Measurements from ENCODE around the gene FAM117B. TPM values are rescaled to one million over a fixed set of nuclear protein-coding genes. Genes with fewer than 3 reads are reported as not detected.

FAM117B gene
- polyA plus RNA-seq (2013, experiment 1 of 2): 12.3 TPM
- polyA plus RNA-seq (2013, experiment 2 of 2): 12.1 TPM

DNA sequence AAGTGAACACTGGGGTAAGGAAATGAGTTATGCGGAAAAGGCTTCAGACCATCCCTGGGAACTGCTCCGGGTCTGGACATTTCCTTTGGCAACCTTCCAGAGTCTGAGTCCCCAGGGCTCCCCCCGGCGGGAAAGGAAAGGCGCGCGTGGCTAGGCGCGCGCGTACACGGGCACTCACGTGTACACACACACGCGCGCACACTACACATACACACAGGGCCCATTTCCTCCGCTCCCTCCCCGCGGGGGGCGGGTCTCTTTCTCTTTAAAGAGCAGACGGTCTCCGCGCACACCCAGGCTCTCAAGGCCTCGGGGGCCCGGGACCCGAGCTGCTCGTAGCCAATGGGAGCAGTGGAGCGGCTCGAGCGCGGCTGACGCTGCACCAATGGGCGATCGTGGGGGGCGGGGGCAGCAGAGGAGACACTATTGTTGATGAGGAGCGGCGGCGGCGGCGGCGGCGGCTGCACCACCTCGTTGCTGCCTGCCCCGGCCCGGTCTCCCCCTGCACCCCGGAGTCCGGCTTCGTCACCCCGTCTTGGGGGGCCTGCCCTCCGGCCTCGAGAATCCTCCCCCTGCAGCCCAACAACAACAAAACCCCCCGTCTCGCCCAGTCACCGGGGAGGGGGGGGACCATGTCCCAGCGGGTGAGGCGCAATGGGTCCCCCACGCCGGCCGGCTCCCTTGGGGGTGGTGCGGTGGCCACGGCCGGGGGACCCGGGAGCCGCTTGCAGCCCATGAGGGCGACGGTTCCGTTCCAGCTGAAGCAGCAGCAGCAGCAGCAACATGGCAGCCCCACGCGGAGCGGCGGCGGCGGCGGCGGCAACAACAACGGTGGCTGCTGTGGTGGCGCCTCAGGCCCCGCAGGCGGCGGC, at the start of gene FAM117B:
Gene FAM117B (plus strand): TSS at position 414 of the 872 bp plus-strand sequence. CDS start 219 bp downstream, at position 633.
- H3K36me3 ChIP-seq (ENCODE audit: insufficient read depth, low read length): no peaks in the 10 kb centered on the region
- H3K27ac ChIP-seq (ENCODE audit: low read depth, low read length): peak within 1 kb of the TSS; percentile 99
- H3K9me3 ChIP-seq (ENCODE audit: insufficient read depth, low read depth, low read length): no peaks in the 10 kb centered on the region
- peak within 1 kb of the TSS; percentile 81 for H3K4me3 ChIP-seq (ENCODE audit: low read length)
- H3K9ac ChIP-seq (ENCODE audit: low read depth, low read length): peak within 1 kb of the TSS; percentile 98
- peaks cover 9% of the 10 kb centered on the region; the same call in 1 of the 2 replicates for H3K4me1 ChIP-seq (ENCODE audit: insufficient read depth, low read length)
- under 1% methylated on average over 79 of the region's 80 CpGs for WGBS
- H3K27me3 ChIP-seq (ENCODE audit: insufficient read depth, low read length): no peaks in the 10 kb centered on the region

DNA sequence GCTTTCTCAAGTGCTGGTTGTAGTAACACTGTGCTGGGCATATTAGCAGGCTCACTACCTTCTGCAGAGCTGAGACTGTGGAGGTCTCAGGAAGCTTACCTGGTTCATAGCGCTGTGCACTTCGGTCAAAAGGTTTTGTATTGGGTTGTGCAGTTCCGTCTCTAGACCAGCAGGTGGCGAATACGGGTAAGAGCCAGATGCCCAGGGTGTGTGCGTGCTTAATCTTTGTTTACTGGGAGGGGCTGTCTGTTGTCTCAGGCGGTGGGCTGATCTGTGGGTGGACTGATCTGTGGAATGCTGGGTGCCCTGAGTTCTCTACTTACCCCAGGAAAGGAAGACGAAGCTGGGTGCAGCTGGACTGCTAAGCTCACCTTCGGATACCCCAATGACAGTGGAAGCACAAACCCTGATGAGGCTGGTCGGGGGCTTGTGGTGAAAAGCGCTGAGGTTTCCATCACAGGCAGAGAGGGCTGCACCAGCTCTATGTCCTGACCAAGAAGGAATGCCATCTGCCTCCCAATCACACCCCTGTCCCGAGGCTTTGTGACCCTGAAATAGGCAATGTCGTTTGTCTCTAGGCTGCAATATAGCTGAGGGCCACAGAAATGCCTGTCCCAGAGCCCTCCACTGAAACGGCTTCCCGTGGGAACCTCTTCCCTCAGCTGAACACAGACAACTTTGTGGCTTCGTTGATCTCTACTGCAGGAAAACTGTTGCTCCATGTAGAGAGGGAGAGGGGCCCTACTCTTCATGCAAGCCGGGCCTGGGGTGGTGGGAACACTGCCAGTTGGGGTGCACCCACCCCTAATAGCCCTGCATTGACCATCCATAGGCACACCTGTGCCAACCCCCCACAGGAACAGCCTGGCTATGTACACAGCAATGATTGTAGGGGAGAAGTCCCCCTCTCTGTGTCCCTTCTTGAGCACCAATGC, 45.9 kb upstream of the FAM117B start:
- Histone ChIP-seq H3K36me3 (ENCODE audit: insufficient read depth, low read length) (no peaks in the 10 kb centered on the region), H3K27me3 (ENCODE audit: insufficient read depth, low read length) (no peaks in the 10 kb centered on the region), H3K27ac (ENCODE audit: low read depth, low read length) (no peak overlapping the region), H3K4me3 (ENCODE audit: low read length) (no peak overlapping the region), H3K4me1 (ENCODE audit: insufficient read depth, low read length) (peaks cover 4% of the 10 kb centered on the region), H3K9ac (ENCODE audit: low read depth, low read length) (no peak overlapping the region), H3K9me3 (ENCODE audit: insufficient read depth, low read depth, low read length) (no peaks in the 10 kb centered on the region)
- WGBS: 41% methylated on average over 17 of the region's 17 CpGs

DNA sequence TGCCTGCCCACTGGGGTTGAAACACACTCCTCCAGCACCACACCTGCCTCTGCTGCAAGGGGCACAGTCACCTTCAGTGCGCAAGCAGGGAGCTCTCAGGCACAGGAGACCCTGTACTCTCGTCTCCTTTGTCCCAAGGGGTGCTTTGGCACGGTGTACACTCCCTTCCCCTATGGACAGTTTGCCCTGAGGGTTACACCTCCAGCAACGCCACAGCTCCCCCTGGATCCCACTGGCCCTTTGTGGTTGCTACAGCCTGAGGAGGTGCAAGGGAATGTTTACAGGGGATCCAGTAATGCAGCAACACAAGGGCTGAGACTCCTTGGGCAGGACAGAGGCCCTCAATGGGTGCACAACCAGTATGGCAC, 45.2 kb upstream of the FAM117B start:
- WGBS: 86% methylated on average over 4 of the region's 4 CpGs
- Histone ChIP-seq H3K4me1 (ENCODE audit: insufficient read depth, low read length) (peaks cover 4% of the 10 kb centered on the region), H3K36me3 (ENCODE audit: insufficient read depth, low read length) (no peaks in the 10 kb centered on the region), H3K9me3 (ENCODE audit: insufficient read depth, low read depth, low read length) (no peaks in the 10 kb centered on the region), H3K27me3 (ENCODE audit: insufficient read depth, low read length) (no peaks in the 10 kb centered on the region), H3K4me3 (ENCODE audit: low read length) (no peak overlapping the region), H3K9ac (ENCODE audit: low read depth, low read length) (no peak overlapping the region), H3K27ac (ENCODE audit: low read depth, low read length) (no peak overlapping the region)

DNA sequence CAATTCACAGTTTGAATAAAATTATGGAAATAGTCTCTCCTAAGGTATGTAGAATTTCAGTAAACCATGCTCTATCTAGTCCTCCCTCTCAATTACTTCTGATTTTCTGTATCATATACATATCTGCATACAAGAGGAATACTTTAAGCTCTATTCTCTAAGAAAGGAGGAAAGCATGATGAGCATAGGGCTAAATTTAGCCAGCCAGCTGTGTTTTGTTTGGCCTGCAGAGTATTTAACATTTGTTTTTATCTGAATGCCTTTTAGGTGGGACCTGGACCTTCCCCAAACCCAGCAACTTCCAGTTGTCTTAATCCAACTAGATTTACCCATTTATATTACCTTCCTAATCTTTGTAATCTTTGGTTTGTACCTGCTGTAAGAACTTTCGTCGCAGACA, 42.2 kb upstream of the FAM117B start:
- H3K4me1 ChIP-seq (ENCODE audit: insufficient read depth, low read length): peaks cover 4% of the 10 kb centered on the region
- 89% methylated on average over 2 of the region's 2 CpGs for WGBS
- H3K27ac ChIP-seq (ENCODE audit: low read depth, low read length): no peak overlapping the region
- no peaks in the 10 kb centered on the region for H3K27me3 ChIP-seq (ENCODE audit: insufficient read depth, low read length)
- H3K9me3 ChIP-seq (ENCODE audit: insufficient read depth, low read depth, low read length): no peaks in the 10 kb centered on the region
- no peak overlapping the region for H3K9ac ChIP-seq (ENCODE audit: low read depth, low read length)
- no peak overlapping the region for H3K4me3 ChIP-seq (ENCODE audit: low read length)
- H3K36me3 ChIP-seq (ENCODE audit: insufficient read depth, low read length): no peaks in the 10 kb centered on the region

DNA sequence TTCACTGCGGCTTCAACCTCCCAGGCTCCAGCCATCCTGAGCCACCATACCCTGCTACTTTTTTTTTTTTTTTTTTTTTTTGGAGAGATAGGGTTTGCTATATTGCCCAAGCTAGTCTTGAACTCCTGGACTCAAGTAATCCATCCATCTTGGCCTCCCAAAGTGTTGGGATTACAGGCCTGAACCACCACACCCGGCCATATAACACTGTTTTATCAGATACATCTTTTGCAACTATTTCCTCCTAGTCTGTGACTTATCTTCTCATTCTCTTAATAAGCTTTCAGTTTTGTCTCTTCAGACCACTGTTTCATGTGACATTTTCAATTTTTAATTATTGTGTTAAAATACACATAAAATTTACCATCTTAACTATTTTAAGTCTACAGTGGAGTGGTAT, 35.7 kb upstream of the FAM117B start:
- WGBS: 91% methylated on average over 2 of the region's 2 CpGs
- Histone ChIP-seq H3K27me3 (ENCODE audit: insufficient read depth, low read length) (no peaks in the 10 kb centered on the region), H3K4me1 (ENCODE audit: insufficient read depth, low read length) (no peaks in the 10 kb centered on the region), H3K9ac (ENCODE audit: low read depth, low read length) (no peak overlapping the region), H3K27ac (ENCODE audit: low read depth, low read length) (no peak overlapping the region), H3K36me3 (ENCODE audit: insufficient read depth, low read length) (no peaks in the 10 kb centered on the region), H3K9me3 (ENCODE audit: insufficient read depth, low read depth, low read length) (no peaks in the 10 kb centered on the region), H3K4me3 (ENCODE audit: low read length) (no peak overlapping the region)

DNA sequence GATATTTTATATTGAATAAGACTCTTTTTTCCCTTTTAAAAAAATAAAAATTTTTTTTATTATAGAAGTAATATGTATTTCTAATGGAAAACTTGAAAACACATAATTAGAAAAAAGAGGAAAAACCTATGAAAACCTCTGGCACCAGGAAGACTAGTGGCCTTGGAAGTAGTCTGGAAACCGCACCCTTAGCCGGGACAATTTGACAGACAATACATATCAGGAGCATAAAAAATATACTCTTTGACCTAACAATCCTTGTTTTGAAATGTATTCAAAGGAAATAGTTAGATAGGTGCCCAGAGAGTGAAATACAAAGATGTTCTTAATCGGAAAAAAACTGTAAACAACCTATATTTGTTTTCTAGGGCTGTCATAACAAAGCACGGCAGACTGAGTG, 34.9 kb upstream of the FAM117B start:
- H3K27me3 ChIP-seq (ENCODE audit: insufficient read depth, low read length): no peaks in the 10 kb centered on the region
- no peaks in the 10 kb centered on the region for H3K36me3 ChIP-seq (ENCODE audit: insufficient read depth, low read length)
- no peak overlapping the region for H3K4me3 ChIP-seq (ENCODE audit: low read length)
- no peak overlapping the region for H3K27ac ChIP-seq (ENCODE audit: low read depth, low read length)
- no peaks in the 10 kb centered on the region for H3K4me1 ChIP-seq (ENCODE audit: insufficient read depth, low read length)
- no peak overlapping the region for H3K9ac ChIP-seq (ENCODE audit: low read depth, low read length)
- WGBS: 88% methylated on average over 4 of the region's 4 CpGs
- no peaks in the 10 kb centered on the region for H3K9me3 ChIP-seq (ENCODE audit: insufficient read depth, low read depth, low read length)

DNA sequence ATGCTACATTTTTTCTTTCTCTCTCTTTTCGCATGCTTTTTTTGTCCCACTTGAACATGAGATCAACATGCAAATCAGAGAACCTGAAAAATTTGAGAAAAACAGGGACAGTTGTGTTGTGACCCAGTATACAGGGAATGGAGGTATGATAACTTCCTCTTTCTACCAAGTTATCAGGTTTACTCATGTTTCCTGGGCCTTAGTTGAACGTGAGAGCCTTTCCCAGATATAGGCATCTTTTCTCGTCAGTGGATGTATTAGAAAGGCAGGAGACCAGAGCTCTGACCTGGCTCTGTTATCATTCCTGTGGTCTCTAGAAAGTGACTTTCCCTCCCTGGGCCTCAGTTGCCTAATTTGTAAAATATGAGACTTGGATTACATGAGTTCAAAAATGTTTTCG, 30.1 kb upstream of the FAM117B start:
- no peak overlapping the region for H3K27ac ChIP-seq (ENCODE audit: low read depth, low read length)
- H3K9ac ChIP-seq (ENCODE audit: low read depth, low read length): no peak overlapping the region
- no peak overlapping the region for H3K4me3 ChIP-seq (ENCODE audit: low read length)
- 87% methylated on average over 3 of the region's 4 CpGs for WGBS
- no peaks in the 10 kb centered on the region for H3K36me3 ChIP-seq (ENCODE audit: insufficient read depth, low read length)
- H3K9me3 ChIP-seq (ENCODE audit: insufficient read depth, low read depth, low read length): no peaks in the 10 kb centered on the region
- peaks cover 1% of the 10 kb centered on the region; the same call in 1 of the 2 replicates for H3K4me1 ChIP-seq (ENCODE audit: insufficient read depth, low read length)
- no peaks in the 10 kb centered on the region for H3K27me3 ChIP-seq (ENCODE audit: insufficient read depth, low read length)

DNA sequence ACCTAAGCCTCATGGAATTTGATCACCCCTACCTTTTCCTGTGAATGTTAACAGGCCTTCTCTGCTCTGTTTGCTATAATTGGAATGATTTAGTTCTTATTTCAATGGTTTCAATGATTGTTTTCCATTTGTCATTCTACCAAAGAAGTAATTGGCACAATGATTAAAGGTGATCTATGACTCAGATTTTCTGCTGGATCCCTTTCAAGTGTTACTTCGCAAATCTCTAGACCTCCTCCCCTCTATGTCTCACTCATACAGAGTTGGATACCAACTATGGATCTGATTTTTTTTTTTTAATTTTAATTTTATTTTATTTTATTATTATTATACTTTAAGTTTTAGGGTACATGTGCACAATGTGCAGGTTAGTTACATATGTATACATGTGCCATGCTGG, 29.6 kb upstream of the FAM117B start:
- Histone ChIP-seq H3K27me3 (ENCODE audit: insufficient read depth, low read length) (no peaks in the 10 kb centered on the region), H3K36me3 (ENCODE audit: insufficient read depth, low read length) (no peaks in the 10 kb centered on the region), H3K4me1 (ENCODE audit: insufficient read depth, low read length) (peaks cover 5% of the 10 kb centered on the region; the same call in 1 of the 2 replicates), H3K27ac (ENCODE audit: low read depth, low read length) (no peak overlapping the region), H3K9me3 (ENCODE audit: insufficient read depth, low read depth, low read length) (no peaks in the 10 kb centered on the region), H3K4me3 (ENCODE audit: low read length) (no peak overlapping the region), H3K9ac (ENCODE audit: low read depth, low read length) (no peak overlapping the region)
- 100% methylated on average over 1 of the region's 1 CpG for WGBS

DNA sequence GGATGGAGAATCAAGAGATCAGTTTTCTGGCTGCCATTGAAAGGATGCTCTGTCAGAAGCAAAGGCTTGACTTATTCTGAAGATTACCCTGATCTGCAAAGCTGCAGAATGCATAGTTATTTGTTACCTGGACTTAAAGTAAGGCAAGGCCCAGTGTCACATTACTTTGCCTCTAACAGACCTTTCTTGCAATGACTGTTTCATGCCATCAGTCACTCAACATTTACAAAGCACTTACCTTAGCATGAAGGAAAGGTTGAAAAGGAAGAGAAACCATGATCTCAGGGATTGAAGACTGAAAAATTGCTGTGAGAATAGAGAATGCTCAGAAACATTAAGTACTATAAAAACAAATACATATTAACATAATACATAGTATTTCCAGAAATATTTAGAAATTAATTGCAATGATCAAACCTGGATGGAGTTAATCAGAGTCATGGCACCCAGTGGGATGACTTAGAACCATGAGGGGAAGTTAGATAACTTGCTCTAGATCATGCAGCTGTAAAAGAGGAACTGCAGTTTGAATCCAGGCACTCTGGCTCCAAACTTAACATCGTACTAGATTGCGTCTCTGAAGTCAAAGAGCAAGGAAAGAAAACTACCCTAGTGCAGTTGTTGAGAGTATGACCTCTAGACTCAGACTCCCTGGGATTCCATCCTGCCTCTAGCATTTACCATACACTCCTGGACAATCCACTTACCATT, 26.5 kb upstream of the FAM117B start:
- 100% methylated on average over 2 of the region's 2 CpGs for WGBS
- Histone ChIP-seq H3K27me3 (ENCODE audit: insufficient read depth, low read length) (no peaks in the 10 kb centered on the region), H3K4me1 (ENCODE audit: insufficient read depth, low read length) (peaks cover 5% of the 10 kb centered on the region; the same call in 1 of the 2 replicates), H3K4me3 (ENCODE audit: low read length) (no peak overlapping the region), H3K9ac (ENCODE audit: low read depth, low read length) (no peak overlapping the region), H3K27ac (ENCODE audit: low read depth, low read length) (no peak overlapping the region), H3K9me3 (ENCODE audit: insufficient read depth, low read depth, low read length) (no peaks in the 10 kb centered on the region), H3K36me3 (ENCODE audit: insufficient read depth, low read length) (no peaks in the 10 kb centered on the region)

DNA sequence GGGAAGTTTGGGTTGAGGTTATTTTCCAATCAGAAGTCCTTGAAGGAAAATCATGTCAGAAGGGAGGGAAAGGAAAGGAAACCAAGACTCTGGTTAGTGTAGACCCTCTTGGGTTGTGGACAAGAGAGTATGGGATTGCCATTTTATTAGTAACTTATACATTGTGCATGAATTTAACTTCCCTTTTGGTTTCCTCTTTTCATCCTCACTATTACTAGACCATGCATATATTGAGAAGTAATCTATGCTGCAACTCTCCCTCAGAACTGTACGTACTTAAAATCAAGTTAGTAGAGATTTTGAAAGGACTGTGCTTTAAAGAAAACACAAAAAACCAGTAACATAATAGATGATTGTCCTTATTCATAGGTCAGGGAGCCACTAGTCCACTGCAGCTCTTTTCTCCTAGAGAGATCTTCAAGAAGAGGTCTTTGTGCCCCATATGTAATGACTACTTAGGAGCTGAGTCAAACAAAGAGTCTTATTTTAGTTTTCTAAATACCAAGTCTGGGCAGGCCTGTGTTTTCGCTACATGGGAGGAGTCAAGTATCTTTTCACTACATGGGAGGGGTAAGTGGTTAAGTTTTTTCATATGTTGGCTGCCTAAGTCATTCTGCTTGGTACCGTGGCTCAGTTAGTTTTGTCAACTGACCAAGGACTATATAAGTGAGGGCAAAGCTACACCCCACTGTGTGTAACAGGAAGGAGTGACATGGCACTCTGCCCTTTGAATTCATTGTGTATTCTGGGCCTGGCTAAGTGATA, 25.2 kb upstream of the FAM117B start:
- no peak overlapping the region for H3K4me3 ChIP-seq (ENCODE audit: low read length)
- H3K27ac ChIP-seq (ENCODE audit: low read depth, low read length): no peak overlapping the region
- no peaks in the 10 kb centered on the region for H3K36me3 ChIP-seq (ENCODE audit: insufficient read depth, low read length)
- H3K4me1 ChIP-seq (ENCODE audit: insufficient read depth, low read length): peaks cover 5% of the 10 kb centered on the region; the same call in 1 of the 2 replicates
- WGBS: 84% methylated on average over 2 of the region's 3 CpGs
- H3K9me3 ChIP-seq (ENCODE audit: insufficient read depth, low read depth, low read length): no peaks in the 10 kb centered on the region
- no peaks in the 10 kb centered on the region for H3K27me3 ChIP-seq (ENCODE audit: insufficient read depth, low read length)
- no peak overlapping the region for H3K9ac ChIP-seq (ENCODE audit: low read depth, low read length)
